Measurements from ENCODE around the gene DSCAM.

DSCAM gene

DNA sequence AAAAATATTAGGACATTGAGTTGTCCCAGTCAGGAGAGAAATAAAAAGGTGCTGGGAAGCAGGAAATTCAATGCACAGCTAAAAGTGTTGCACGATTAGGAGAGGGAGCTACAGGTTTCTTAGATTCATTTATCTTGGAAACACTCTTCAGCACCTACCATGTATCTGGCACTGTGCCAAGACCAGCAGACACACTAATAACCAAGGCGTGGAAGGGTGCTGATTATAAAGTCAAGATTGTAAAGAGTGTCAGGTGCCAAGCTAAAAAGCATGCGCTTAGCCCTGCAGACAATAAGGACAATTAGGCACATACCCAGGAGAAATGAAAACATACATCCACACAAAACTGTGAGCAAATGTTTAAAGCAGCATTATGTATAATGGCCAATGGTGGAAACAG is 129.9 kb downstream of the DSCAM start:
- TF ChIP-seq, protein P1, sequence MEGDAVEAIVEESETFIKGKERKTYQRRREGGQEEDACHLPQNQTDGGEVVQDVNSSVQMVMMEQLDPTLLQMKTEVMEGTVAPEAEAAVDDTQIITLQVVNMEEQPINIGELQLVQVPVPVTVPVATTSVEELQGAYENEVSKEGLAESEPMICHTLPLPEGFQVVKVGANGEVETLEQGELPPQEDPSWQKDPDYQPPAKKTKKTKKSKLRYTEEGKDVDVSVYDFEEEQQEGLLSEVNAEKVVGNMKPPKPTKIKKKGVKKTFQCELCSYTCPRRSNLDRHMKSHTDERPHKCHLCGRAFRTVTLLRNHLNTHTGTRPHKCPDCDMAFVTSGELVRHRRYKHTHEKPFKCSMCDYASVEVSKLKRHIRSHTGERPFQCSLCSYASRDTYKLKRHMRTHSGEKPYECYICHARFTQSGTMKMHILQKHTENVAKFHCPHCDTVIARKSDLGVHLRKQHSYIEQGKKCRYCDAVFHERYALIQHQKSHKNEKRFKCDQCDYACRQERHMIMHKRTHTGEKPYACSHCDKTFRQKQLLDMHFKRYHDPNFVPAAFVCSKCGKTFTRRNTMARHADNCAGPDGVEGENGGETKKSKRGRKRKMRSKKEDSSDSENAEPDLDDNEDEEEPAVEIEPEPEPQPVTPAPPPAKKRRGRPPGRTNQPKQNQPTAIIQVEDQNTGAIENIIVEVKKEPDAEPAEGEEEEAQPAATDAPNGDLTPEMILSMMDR (IDR thresholded peaks at IDR 0.05; ENCODE audit: low read length), result no peak
- no peak for TF ChIP-seq EZH2 (IDR thresholded peaks at IDR 0.05; ENCODE audit: borderline replicate concordance, low read length)
- H3K9ac ChIP-seq (ENCODE audit: low read length), result no peak overlapping the region
- H3K4me1 ChIP-seq (ENCODE audit: insufficient read depth, low read length, severe bottlenecking), result no peaks in the 10 kb centered on the region
- no peak overlapping the region for H3K4me2 ChIP-seq (ENCODE audit: low read length)
- no peaks in the 10 kb centered on the region for H3F3A ChIP-seq (ENCODE audit: insufficient read depth, low read length)
- H3K27ac ChIP-seq (ENCODE audit: low read depth, low read length, poor library complexity, severe bottlenecking), result no peak overlapping the region
- no peaks in the 10 kb centered on the region for H3K9me3 ChIP-seq (ENCODE audit: low read length)
- no peaks in the 10 kb centered on the region for H3K79me2 ChIP-seq (ENCODE audit: insufficient read depth, low read length)
- no peak overlapping the region for H3K4me3 ChIP-seq (ENCODE audit: low read depth, low read length, poor library complexity, severe bottlenecking)
- no peaks in the 10 kb centered on the region for H3K9me2 ChIP-seq (ENCODE audit: low read depth, low read length)
- no peaks in the 10 kb centered on the region for H4K20me1 ChIP-seq (ENCODE audit: insufficient read depth, low read length)
- no peaks in the 10 kb centered on the region for H3K27me3 ChIP-seq (ENCODE audit: insufficient read depth, low read length)
- no peak overlapping the region for H2AFZ ChIP-seq (ENCODE audit: low read length)
- H3K36me3 ChIP-seq (ENCODE audit: insufficient read depth, low read length), result no peaks in the 10 kb centered on the region

DNA sequence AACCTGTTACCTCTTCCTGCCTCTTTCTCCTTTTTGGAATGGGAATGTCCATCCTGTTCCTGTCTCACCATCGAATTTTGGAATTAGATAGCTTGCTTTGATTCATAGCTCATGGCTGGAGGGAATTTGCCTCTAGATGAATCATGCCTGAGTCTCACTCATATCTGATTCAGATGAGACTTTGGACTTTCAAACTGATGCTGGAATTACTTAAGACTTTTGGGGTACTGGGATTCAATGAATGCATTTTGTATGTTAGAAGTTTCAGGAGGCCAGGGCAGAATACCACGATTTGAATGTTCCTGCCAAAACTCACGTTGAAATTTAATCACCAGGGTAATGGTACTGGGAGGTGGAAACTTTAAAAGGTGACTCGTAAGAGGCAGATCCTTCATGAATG is 132.4 kb downstream of the DSCAM start:
- Histone ChIP-seq H3K36me3 (ENCODE audit: insufficient read depth, low read length) (no peaks in the 10 kb centered on the region), H3K27me3 (ENCODE audit: insufficient read depth, low read length) (no peaks in the 10 kb centered on the region), H3K4me1 (ENCODE audit: insufficient read depth, low read length, severe bottlenecking) (no peaks in the 10 kb centered on the region), H3K9me3 (ENCODE audit: low read length) (no peaks in the 10 kb centered on the region), H2AFZ (ENCODE audit: low read length) (no peak overlapping the region), H3K79me2 (ENCODE audit: insufficient read depth, low read length) (no peaks in the 10 kb centered on the region), H3K9me2 (ENCODE audit: low read depth, low read length) (no peaks in the 10 kb centered on the region), H3K4me3 (ENCODE audit: low read depth, low read length, poor library complexity, severe bottlenecking) (no peak overlapping the region), H3K4me2 (ENCODE audit: low read length) (no peak overlapping the region), H3F3A (ENCODE audit: insufficient read depth, low read length) (no peaks in the 10 kb centered on the region), H3K9ac (ENCODE audit: low read length) (no peak overlapping the region), H3K27ac (ENCODE audit: low read depth, low read length, poor library complexity, severe bottlenecking) (no peak overlapping the region), H4K20me1 (ENCODE audit: insufficient read depth, low read length) (no peaks in the 10 kb centered on the region)
- TF ChIP-seq, protein P1 (IDR thresholded peaks at IDR 0.05; ENCODE audit: low read length), result no peak
- TF ChIP-seq EZH2 (IDR thresholded peaks at IDR 0.05; ENCODE audit: borderline replicate concordance, low read length), result no peak

DNA sequence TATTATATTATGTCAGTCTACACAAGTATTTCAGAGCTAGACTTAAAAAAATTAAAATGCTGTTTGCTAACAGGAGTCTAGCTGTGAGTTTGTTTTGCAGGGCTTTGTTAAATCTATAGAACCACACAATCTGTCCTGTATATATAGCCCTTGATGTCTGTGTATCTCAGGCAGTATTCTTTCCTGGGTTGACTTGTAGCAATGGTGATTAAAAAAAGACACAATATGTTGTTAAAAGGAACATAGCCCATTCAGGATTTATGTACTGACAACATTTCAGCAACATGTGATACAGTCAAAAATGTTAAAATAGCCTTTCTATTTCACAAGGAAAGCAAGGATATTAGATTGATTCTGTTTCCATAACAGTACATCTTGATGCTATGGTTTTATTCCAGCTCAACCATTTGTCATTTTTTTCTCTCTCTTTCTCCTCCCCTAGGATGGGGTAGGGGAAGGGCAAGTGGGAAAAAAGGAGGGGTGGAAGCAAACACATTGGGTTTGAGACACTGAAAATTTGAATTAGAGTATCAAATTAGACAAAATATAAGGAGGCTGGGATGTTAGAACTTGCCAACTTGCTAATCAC is 139.2 kb downstream of the DSCAM start:
- H3K79me2 ChIP-seq (ENCODE audit: insufficient read depth, low read length), result no peaks in the 10 kb centered on the region
- H3K4me1 ChIP-seq (ENCODE audit: insufficient read depth, low read length, severe bottlenecking), result no peaks in the 10 kb centered on the region
- no peak overlapping the region for H3K4me2 ChIP-seq (ENCODE audit: low read length)
- no peaks in the 10 kb centered on the region for H3F3A ChIP-seq (ENCODE audit: insufficient read depth, low read length)
- no peaks in the 10 kb centered on the region for H3K9me3 ChIP-seq (ENCODE audit: low read length)
- no peaks in the 10 kb centered on the region for H3K9me2 ChIP-seq (ENCODE audit: low read depth, low read length)
- H4K20me1 ChIP-seq (ENCODE audit: insufficient read depth, low read length), result no peaks in the 10 kb centered on the region
- no peak overlapping the region for H3K4me3 ChIP-seq (ENCODE audit: low read depth, low read length, poor library complexity, severe bottlenecking)
- H3K27me3 ChIP-seq (ENCODE audit: insufficient read depth, low read length), result no peaks in the 10 kb centered on the region
- no peak overlapping the region for H2AFZ ChIP-seq (ENCODE audit: low read length)
- no peak overlapping the region for H3K9ac ChIP-seq (ENCODE audit: low read length)
- no peak for TF ChIP-seq EZH2 (IDR thresholded peaks at IDR 0.05; ENCODE audit: borderline replicate concordance, low read length)
- TF ChIP-seq, protein P1 (IDR thresholded peaks at IDR 0.05; ENCODE audit: low read length), result no peak
- no peak overlapping the region for H3K27ac ChIP-seq (ENCODE audit: low read depth, low read length, poor library complexity, severe bottlenecking)
- no peaks in the 10 kb centered on the region for H3K36me3 ChIP-seq (ENCODE audit: insufficient read depth, low read length)

Data from OCI-LY1 (cell line).